HG02610 (cell line): ENCODE measurements around the gene RXYLT1.

Source experiments
- ATAC-seq: cut with Tn5 transposase; IDR thresholded peaks from one replicate; pipeline ENCODE4 v1.9.1; 2021; ENCODE audit warnings: mild to moderate bottlenecking, moderate library complexity; ENCODE audit not compliant: unreplicated experiment

RXYLT1 gene

GRCh38 chr12:63802012-63802608 is 22.4 kb downstream of the RXYLT1 start:
- ATAC-seq = no peak

DNA sequence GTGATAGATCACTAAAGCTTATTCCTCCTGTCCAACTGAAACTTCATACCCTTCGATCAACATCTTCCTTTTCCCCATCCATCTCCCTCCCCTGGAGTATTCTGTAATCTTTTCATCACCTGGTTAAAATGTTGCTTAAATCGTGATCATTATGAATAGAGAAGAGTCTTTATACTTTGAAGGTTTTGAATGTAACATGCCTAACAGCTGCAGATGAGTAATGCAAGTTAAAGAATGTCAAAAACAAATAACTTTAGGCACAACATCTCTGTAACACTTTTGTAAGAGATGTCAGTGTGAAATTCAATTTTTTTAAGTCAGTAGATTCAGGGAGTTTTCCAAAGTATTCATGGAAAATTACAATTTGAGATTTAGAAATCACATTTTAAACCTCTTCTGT is 25.0 kb downstream of the RXYLT1 start:
- ATAC-seq = no peak

- ATAC-seq = no peak
These were observed 26.3 kb downstream of the RXYLT1 start for GRCh38 chr12:63805704-63806672.

GRCh38 chr12:63808631-63809030 is 28.9 kb downstream of the RXYLT1 start:
- ATAC-seq = no peak

DNA sequence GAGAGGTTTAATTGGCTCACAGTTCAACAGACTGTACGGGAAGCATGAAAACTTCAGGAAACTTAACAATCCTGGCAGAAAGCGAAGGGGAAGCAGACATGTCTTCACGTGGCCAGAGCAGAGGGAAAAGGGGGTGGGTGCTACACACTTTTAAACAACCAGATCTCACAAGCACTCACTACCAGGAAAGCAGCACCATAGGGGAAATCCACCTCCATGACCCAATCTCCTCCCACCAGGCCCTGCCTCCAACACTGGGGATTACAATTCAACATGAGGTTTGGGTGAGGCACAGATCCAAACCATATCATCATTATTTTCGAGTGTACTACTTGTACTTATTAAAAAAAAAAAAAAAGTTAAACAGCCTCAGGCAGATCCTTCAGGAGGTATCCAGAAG is 29.9 kb downstream of the RXYLT1 start:
- ATAC-seq = no peak

DNA sequence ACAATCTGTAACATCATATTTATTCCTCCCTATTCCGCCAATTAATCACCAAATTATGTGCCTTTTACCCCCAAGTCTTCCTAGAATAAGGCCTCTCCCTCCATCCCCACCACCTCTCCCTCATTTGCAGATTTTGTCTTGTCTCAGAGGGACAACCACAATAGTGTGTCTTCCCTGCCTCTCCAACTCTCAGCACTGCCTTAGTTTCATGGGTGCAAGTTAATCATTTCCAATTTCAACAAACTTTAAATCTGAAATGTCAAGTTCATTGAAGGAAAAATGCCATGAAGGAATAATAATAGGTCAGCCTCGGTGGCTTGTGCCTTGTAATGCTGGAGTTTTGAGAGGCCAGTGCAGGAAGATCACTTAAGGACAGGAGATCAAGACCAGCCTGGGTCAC is 31.6 kb downstream of the RXYLT1 start:
- ATAC-seq = no peak

GRCh38 chr12:63811755-63812154 is 32.0 kb downstream of the RXYLT1 start:
- no peak for ATAC-seq

DNA sequence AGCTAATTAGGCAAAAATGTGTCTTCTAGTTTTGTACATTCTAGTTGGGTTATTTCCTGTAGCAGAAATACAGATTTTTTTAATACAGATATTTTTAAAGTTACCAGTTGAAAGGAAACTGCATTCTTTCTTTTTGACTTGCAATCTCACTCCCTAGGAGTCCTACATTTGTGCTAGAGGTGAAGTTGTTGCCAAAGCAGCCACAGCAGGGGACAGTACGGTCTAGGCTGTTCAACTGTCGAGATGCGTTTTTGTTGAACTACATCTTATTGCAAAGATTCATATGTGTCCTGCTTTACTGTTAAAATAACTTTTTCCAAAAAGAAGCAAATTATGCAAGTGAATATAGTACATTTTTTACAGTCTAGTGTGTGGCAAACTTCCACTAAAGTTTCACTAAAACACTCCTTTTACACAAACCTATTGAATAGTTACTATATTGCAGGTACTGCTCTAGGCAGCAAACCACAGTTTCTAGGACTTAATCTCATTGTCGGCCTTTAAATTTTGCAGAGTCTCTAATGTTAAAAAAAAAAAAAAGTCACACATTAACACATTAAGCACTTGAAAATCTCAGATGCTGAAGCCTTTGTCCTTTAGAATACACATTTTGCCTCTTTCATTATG is 34.5 kb downstream of the RXYLT1 start:
- peak; percentile 35 for ATAC-seq

DNA sequence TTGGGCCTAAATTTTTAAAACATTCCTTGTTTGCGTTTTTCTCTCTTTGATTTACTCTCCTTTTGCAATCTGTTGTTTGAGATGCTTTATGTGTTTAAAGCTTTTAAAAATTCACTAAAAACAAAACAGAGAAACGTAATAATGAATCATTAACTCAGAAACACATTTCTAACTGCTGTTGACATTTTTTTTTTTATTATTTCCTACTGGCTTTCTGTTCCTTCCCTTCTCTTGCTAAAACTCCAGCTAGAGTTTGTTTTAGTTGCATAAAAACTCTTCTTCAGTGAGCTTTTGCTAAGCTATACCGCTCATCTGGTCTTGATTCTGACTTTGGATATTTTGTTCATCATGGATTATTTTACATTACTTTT is 35.8 kb downstream of the RXYLT1 start:
- ATAC-seq = no peak

GRCh38 chr12:63816031-63816430 is 36.3 kb downstream of the RXYLT1 start:
- peak; percentile 35 for ATAC-seq

DNA sequence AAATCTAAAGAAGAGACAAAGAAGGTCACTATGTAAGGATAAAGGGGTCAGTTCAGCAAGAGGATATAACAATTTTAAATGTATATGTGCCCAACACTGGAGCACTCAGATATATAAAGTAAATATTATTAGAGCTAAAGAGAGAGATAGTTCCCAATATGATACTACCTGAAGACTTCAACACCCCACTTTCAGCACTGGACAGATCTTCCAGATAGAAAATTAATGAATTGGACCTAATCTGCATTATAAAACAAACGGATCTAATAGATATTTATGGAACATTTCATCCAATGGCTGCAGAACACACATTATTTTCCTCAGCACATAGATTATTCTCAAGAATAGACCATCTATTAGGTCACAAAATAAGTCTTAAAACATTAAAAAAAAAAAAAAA is 40.7 kb downstream of the RXYLT1 start:
- no peak for ATAC-seq

GRCh38 chr12:63821781-63822251 is 42.1 kb downstream of the RXYLT1 start:
- ATAC-seq = peak; percentile 49

GRCh38 chr12:63822352-63822751 is 42.6 kb downstream of the RXYLT1 start:
- no peak for ATAC-seq

DNA sequence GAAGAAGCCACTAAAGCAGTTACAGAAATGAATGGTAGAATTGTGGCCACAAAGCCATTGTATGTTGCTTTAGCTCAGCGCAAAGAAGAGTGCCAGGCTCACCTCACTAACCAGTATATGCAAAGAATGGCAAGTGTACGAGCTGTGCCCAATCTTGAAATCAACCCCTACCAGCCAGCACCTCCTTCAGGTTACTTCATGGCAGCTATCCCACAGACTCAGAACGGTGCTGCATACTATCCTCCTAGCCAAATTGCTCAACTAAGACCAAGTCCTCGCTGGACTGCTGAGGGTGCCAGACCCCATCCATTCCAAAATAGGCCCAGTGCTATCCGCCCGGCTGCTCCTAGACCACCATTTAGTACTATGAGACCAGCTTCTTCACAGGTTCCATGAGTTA is 43.3 kb downstream of the RXYLT1 start:
- no peak for ATAC-seq

- ATAC-seq = no peak
These were observed 46.4 kb downstream of the RXYLT1 start for GRCh38 chr12:63826006-63826585.

DNA sequence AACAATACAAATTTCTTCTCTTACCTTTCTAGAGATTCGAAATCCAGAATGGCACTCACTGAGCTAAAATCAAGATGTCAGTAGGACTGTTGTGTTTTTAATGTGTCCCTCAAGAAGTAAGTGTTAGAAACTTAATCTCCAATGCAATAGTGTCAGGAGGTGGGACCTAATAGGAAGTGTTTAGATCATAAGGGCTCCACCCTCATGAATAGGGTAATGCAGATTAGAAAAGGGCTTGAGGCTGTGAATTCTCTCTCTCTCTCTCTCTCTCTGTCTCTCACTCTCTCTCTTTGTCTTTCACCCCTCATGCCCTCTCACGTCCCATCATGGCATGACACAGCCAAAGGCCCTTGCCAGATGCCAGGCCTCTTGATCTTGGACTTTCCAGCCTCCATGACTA is 49.2 kb downstream of the RXYLT1 start:
- ATAC-seq = no peak

DNA sequence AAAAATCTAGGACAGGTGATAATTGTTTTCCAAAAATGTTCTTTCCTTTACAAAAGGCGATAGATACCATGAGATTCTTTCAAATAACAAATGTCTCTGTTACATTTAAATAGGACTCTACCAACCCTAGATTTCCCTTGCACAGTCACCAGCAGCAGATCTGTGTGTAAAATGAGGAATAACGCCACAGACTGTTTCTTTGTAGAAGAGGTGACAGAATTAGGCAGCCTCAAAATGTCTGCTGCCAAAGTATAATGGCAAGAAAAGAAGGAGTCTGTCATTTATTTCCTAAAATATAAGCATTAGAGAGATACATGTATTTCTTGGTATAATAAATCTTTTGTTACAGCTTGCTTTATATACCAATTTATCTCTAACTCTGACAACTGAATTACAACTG is 56.3 kb downstream of the RXYLT1 start:
- no peak for ATAC-seq

GRCh38 chr12:63836936-63837335 is 57.2 kb downstream of the RXYLT1 start:
- ATAC-seq = no peak

GRCh38 chr12:63838411-63838810 is 58.7 kb downstream of the RXYLT1 start:
- ATAC-seq = no peak

DNA sequence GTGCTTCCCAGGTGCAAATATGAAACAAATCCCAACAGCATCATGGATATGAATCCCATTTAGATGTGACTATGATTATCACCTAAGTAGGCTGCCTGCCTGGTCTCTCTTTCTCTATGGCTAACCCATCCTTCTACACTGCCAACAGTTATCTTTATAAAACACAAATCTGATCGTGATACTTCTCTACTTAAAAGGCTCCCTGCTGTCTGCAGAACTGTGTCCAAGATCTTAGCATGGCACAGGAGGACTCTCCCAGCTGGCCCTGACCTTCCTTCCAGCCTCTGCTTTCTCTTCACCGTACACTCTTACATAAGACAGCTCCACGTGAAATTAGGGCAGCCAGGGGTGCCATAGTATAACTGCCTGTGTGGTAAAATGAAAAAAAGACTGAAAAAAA is 61.3 kb downstream of the RXYLT1 start:
- no peak for ATAC-seq

DNA sequence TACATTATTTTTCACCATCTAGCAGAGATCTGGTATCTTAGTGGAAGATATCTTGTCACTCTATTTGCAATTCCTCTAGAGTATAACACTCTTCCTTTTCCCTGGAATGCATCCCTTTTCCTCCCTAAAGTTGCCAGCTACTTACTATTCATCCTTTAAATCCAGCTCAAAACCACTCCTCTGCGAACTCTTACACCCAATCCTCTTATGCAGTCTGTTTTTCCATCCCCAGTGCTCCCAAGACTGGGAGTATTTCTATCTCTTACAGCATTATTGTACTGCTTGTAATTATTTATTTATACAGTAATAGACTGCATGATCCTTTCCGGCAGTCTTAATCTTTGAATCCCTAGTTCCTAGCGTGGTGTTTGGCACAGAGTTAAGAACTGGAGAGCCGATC is 61.9 kb downstream of the RXYLT1 start:
- no peak for ATAC-seq
